Stomach smooth muscle (tissue), 2 donors: ENCODE results near the gene PRPH.

ENCODE experiments used
- H3K27ac ChIP-seq: one replicate; pipeline ENCODE4 v1.7.0; 2013; ENCODE audit warnings: mild to moderate bottlenecking, low read length, inconsistent platforms
- H3K27me3 ChIP-seq, 2 donors: one replicate each; pipeline ENCODE4 v1.7.0; 2013; ENCODE audit warnings: low read length in 2 of 2; ENCODE audit not compliant: insufficient read depth in 2 of 2, control insufficient read depth in 1 of 2
- H3K36me3 ChIP-seq, 2 donors: one replicate each; pipeline ENCODE4 v1.7.0; 2013; ENCODE audit warnings: low read length in 2 of 2; ENCODE audit not compliant: control insufficient read depth in 2 of 2, insufficient read depth in 2 of 2
- H3K4me1 ChIP-seq: one replicate; pipeline ENCODE4 v1.7.0; 2013; ENCODE audit warnings: low read length; ENCODE audit not compliant: control insufficient read depth, insufficient read depth
- H3K4me3 ChIP-seq, 2 donors: one replicate each; pipeline ENCODE4 v1.7.0; 2013; ENCODE audit warnings: low read length in 2 of 2
- H3K9ac ChIP-seq, 2 donors: one replicate each; pipeline ENCODE4 v1.7.0; 2013; ENCODE audit warnings: low read length in 2 of 2, mild to moderate bottlenecking in 1 of 2
- H3K9me3 ChIP-seq, 2 donors: one replicate each; pipeline ENCODE4 v1.7.0; 2013; ENCODE audit warnings: low read length in 2 of 2; ENCODE audit not compliant: control insufficient read depth in 2 of 2
- donor health status: healthy.
- donor health status: Pancreatic carcinoma.

PRPH gene

DNA sequence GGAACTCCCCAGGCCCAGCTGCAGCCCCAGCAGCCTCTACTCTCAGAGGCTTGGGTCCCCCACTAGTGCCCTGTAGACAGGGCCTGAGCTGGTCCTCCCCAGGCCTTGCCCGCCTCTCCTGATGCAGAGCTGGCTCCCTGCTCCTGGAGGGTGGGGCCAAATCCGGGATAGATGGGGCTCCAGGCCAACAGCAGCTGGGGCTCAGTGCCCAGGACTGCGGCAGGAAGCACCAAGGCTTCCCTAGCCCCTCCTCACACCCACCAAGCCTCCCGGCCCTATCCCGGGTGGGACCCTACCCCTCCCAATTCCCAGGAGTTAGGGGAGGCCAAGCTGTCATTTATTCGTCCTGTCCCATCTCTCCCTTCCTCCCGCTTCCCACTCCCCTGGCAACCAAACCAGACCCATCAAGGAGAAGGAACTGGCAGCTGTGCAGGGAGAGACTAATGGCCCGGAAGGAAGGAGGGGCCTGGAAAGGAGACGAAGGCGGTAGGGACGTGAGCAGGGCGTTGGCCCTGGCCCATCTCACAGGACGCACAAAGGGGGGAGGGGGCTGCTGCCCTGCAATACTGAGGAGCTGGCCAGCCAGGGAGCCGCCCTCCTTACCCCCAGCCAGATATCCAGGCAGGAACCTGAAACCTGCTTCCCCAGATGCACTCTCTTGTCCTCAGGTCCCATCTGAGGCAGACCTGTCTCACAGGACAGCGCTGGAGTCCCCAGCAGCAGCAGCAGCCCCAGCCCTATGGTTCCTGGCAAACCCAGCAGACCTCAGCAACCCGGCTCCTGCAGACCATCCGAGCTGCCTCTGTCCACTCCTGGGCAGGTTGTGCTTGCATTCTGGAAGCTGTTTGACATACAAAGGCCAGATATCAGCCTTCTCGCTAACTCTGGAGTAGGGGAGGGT lies 1.6 kb upstream of the PRPH start:
- Histone ChIP-seq H3K9me3 (no peaks in the 10 kb centered on the region), H3K4me1 (peaks cover 24% of the 10 kb centered on the region), H3K27ac (no peak overlapping the region), H3K4me3 (peak overlapping the region in 1 of 2 donors; percentile 47), H3K36me3 (no peaks in the 10 kb centered on the region), H3K9ac (no peak overlapping the region), H3K27me3 (peaks cover 40 to 43% of the 10 kb centered on the region in 2 donors)

DNA sequence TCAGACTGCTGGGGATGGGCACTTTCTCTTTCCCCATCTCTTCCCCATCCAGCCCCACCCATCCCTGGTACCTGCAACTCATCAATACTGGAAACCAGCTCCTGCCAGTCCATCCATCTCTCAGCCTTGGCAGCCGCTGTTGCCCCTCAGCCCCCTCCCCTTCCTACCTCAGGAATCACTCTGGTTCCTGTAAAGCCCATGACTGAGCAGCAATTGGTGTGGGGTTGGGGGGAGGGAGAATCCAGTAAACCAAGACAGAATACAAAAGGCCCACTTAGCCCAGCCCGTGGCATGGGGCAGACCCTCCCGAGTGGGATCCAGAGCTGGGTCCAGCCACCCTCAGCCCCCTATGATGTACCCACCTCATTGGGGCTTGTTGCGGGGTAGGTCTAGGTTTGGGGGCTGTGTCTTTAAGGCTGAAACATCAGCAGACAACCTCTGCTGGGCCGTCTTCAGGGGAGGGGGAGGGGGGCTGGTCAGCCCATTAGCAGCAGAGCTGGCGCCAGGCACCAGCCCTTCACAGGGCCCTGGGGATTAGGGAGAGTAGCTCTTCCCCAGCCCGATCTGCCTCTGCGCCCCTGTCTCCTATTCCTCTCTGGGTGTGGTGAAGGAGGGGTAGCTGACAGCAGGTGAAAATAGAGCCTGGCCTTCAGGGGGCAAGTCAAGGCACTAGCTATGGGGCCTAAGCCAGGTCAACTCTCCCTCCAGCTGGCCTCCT lies 702 bp upstream of the PRPH start:
- H3K4me1 ChIP-seq, result peaks cover 24% of the 10 kb centered on the region

DNA sequence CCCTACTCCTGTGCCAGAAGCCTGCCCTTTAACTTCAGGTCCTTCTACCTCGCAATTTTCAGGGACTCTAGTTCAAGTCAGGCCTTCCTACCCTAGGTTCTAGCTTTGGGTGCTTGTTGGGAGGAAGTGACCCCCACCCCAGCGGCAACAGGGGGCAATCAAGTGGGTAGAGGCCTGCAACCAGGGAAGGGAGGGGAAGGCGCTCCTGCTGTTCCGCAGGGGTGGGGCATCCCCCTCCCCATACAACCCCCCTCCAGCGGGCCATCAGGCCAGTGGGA lies 204 bp upstream of the PRPH start:
- no peak overlapping the region for H3K9ac ChIP-seq
- no peak overlapping the region for H3K4me3 ChIP-seq
- no peak overlapping the region for H3K27ac ChIP-seq
- peaks cover 24% of the 10 kb centered on the region for H3K4me1 ChIP-seq
- no peaks in the 10 kb centered on the region for H3K36me3 ChIP-seq
- no peaks in the 10 kb centered on the region for H3K9me3 ChIP-seq
- peaks cover 42% of the 10 kb centered on the region in 2 donors for H3K27me3 ChIP-seq

More for the DNA sequence above, 702 bp upstream of the PRPH start:
- Histone ChIP-seq H3K9me3 (no peaks in the 10 kb centered on the region), H3K27me3 (peaks cover 42% of the 10 kb centered on the region in 2 donors), H3K36me3 (no peaks in the 10 kb centered on the region), H3K27ac (no peak overlapping the region), H3K4me3 (no peak overlapping the region), H3K9ac (no peak overlapping the region)

DNA sequence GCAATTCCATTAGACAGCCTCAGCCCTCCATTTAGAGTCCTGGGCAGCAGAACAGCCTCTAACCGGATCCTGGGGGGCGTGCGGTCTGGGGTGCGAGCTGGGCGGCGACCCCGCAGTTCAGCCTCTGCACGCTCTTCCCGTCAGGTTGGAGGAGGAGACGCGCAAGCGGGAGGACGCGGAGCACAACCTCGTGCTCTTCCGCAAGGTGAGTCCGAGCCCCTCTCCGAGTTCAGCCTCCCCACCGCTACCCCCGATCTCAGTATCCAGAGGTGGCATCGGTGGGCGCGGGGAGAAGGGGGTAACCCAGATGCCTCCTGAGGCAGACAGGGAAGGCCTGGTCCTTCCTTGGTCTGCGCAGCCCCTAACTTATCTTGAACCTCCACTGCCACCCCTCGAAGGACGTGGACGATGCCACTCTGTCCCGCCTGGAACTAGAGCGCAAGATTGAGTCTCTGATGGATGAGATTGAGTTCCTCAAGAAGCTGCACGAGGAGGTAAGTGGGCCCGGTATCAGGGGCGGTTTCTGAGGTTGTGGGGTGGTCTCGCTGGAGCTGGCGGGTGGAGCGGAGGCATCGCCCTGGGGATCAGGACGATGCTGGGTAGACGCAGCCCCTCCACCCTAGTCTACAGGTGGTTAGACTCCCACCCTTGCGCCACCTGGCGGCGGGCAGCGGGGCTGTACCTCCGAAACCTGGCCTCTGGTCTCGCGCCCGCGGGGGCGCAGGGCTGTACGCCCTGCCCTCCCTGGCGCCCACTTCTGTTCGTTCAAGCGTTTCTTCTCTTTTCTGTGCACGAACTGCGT lies 1.3 kb downstream of the PRPH start:
- Histone ChIP-seq H3K27me3 (peaks cover 45% of the 10 kb centered on the region in 2 donors), H3K9me3 (no peaks in the 10 kb centered on the region), H3K36me3 (no peaks in the 10 kb centered on the region), H3K9ac (no peak overlapping the region), H3K4me1 (peaks cover 24% of the 10 kb centered on the region), H3K4me3 (peak overlapping the region; percentile 40 to 55), H3K27ac (no peak overlapping the region)

DNA sequence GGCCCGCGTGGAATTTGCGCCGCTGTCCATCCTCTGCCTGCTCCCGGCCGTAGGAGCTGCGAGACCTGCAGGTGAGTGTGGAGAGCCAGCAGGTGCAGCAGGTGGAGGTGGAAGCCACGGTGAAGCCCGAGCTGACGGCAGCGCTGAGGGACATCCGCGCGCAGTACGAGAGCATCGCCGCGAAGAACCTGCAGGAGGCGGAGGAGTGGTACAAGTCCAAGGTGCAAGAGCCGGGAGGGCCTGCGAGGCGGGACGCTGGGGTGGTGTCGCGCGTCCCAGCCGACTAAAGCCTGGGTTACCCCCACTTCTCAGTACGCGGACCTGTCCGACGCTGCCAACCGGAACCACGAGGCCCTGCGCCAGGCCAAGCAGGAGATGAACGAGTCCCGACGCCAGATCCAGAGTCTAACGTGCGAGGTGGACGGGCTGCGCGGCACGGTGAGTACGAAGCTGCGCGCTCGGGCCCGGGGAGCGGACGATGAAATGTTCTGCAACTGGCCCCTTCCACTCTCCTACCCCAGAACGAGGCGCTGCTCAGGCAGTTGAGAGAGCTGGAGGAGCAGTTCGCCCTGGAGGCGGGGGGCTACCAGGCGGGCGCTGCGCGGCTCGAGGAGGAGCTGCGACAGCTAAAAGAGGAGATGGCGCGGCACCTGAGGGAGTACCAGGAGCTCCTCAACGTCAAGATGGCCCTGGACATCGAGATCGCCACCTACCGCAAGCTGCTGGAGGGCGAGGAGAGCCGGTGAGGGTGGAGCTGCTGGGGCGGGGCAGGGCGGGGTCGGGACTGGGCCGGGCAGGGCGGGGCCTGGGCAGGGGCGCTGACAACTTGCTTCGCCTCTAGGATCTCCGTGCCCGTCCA lies 2.1 kb downstream of the PRPH start:
- Histone ChIP-seq H3K27me3 (peaks cover 45 to 47% of the 10 kb centered on the region in 2 donors), H3K4me3 (peak overlapping the region; percentile 40 to 55), H3K36me3 (no peaks in the 10 kb centered on the region), H3K4me1 (peaks cover 24% of the 10 kb centered on the region), H3K9ac (no peak overlapping the region), H3K9me3 (no peaks in the 10 kb centered on the region), H3K27ac (no peak overlapping the region)

DNA sequence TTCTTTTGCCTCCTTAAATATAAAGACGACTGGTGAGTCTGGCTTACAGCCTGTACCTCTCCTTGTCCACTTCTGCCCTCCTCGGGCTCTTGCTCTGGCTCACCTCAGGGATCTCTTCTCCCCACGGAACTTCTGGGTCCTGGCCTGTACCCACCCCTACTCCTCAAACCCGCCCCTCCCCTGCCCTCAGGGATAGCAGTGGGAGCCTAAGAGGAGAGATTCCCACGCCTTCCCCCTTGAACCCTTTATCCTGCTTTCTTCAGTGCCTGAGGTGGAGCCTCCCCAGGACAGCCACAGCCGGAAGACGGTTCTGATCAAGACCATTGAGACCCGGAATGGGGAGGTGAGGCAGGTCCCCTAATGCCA lies 2.7 kb downstream of the PRPH start:
- Histone ChIP-seq H3K9me3 (no peaks in the 10 kb centered on the region), H3K4me1 (peaks cover 24% of the 10 kb centered on the region), H3K36me3 (no peaks in the 10 kb centered on the region), H3K27me3 (peaks cover 45 to 47% of the 10 kb centered on the region in 2 donors), H3K9ac (no peak overlapping the region), H3K4me3 (no peak overlapping the region), H3K27ac (no peak overlapping the region)

DNA sequence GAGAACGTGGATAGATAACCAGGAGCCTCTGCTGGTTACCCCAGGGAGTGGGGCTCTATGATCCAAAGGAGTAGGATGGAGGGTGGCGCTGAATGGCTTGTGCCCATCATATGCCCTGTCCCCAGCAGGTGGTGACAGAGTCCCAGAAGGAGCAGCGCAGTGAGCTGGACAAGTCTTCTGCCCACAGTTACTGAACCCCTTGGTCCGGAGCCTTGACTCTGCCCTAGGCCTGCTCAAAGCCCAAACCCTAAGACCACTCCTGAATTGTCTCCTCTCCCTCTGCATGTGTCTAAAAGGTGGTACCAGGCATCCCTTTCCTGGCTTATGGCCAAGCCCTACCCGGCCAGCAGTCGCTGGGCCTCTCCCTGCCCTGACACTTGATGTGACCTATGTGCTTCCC lies 3.2 kb downstream of the PRPH start:
- H3K4me3 ChIP-seq, result no peak overlapping the region
- H3K4me1 ChIP-seq, result peaks cover 23% of the 10 kb centered on the region
- no peaks in the 10 kb centered on the region for H3K36me3 ChIP-seq
- no peaks in the 10 kb centered on the region for H3K9me3 ChIP-seq
- H3K9ac ChIP-seq, result no peak overlapping the region
- peaks cover 45 to 47% of the 10 kb centered on the region in 2 donors for H3K27me3 ChIP-seq
- H3K27ac ChIP-seq, result no peak overlapping the region

DNA sequence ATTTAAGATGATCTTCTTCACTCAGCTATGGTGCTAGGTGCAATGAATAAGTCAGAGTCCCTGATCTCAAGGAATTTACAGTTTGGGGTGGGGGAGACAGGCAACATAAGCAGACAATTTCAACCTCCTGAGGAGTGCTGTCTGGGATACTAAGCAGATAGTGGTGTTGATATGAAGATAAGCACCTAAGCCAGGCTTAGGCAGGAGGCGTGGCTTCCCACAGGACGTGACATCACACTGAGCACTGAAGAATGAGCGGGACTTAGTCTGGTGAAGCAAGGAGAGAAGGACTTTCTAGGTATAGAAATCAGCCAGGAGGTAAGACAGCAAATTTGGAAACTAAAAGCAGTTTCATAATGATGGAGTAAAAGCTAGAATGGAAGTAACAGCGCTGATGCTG lies 6.8 kb downstream of the PRPH start:
- H3K36me3 ChIP-seq, result no peaks in the 10 kb centered on the region
- no peaks in the 10 kb centered on the region for H3K9me3 ChIP-seq
- no peak overlapping the region for H3K9ac ChIP-seq
- H3K4me3 ChIP-seq, result no peak overlapping the region
- peaks cover 6% of the 10 kb centered on the region for H3K4me1 ChIP-seq
- H3K27me3 ChIP-seq, result peaks cover 23 to 26% of the 10 kb centered on the region in 2 donors
- H3K27ac ChIP-seq, result no peak overlapping the region

DNA sequence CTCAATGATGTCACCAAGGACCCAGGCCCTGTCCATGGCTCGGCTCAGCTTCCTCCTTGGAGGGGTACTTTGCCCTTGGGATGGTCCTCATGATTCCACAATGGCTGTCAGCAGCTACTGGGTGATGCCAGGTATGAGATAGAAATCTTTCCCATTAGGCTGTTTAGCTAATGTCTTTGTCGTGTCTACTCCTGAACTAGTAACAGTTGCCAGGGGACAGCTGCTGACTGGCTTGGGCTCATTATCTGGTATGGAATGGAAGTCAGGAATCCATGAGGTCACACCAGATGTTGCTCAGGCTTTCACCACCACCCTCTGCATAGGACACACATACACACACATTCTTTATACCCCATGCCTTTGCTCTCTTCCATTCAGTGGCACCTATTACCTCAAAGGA lies 9.2 kb downstream of the PRPH start:
- no peak overlapping the region for H3K27ac ChIP-seq
- H3K36me3 ChIP-seq, result no peaks in the 10 kb centered on the region
- H3K27me3 ChIP-seq, result peaks cover 3 to 8% of the 10 kb centered on the region in 2 donors
- no peaks in the 10 kb centered on the region for H3K9me3 ChIP-seq
- H3K4me3 ChIP-seq, result no peak overlapping the region
- no peak overlapping the region for H3K9ac ChIP-seq
- no peaks in the 10 kb centered on the region for H3K4me1 ChIP-seq
